SKM-1 treated with dmso at 0.1 percent for 144 hours (cell line): Measurements from ENCODE around the gene NCR3LG1.
"Not testable (repeated sequence)": the region's sequence is repeated elsewhere in the genome, so short reads cannot be mapped to it uniquely, and the experiment has no call there.

Source experiments
- DNase-seq: peaks from one replicate; lab custom pipeline; 2025; ENCODE audit not compliant: unreplicated experiment; lab: John Stamatoyannopoulos, UW

Gene NCR3LG1

DNA sequence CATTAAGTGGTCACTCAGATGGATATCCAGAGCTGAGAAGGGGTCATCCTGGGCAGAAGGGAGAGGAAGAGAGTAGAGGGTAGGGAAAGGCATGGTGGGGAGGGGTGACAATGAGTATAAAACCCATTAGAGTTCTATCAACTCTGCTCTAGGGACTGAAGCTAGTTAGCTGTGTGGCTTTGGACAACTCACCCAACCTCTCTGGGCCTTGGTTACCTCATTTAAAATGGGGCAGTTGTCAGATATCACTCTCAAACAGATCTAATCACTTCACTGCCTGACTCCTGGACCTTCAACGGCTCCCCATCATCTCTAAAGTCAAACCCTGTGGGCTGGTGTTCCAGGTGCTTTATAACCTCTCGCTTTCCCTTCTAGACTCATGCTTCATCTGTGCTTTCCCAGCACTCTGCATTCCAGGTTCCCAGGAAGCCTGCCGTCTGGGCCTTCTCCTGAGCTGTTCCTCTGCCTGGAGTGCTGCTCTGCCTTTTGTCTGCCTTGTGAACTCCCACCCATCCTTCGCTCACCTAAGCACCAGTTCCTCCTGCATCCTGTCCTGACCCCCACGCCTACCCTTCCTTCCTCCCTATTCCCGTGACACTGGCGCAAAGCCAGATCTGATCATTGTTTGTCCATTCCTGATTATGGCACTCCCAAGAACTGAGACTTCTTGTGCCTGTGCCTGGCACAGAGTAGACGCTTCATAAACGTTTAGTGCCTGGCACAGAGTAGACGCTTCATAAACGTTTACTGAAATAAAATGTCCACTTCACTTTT, 59.2 kb downstream of the NCR3LG1 start:
- DNase-seq, result no peak

DNA sequence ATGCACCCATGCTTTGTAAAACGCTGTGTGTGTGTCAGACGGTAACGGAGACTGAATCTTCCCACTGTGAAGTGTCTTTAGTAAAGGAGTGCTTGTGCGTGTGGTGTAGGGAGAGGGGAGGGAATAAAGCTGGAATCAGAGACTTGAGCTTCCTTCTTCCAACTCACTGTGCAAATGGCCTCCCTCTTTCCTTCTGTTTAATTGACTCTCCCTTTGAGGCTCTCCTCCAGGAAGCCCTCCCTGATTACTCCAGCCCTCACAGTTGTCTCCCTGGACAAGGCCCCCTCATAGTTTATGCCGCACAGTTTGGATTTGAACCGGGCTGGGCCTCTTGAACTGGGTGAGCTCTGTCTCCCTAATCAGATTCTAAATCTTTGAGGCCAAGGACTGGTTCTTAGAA, 59.8 kb downstream of the NCR3LG1 start:
- no peak for DNase-seq

DNA sequence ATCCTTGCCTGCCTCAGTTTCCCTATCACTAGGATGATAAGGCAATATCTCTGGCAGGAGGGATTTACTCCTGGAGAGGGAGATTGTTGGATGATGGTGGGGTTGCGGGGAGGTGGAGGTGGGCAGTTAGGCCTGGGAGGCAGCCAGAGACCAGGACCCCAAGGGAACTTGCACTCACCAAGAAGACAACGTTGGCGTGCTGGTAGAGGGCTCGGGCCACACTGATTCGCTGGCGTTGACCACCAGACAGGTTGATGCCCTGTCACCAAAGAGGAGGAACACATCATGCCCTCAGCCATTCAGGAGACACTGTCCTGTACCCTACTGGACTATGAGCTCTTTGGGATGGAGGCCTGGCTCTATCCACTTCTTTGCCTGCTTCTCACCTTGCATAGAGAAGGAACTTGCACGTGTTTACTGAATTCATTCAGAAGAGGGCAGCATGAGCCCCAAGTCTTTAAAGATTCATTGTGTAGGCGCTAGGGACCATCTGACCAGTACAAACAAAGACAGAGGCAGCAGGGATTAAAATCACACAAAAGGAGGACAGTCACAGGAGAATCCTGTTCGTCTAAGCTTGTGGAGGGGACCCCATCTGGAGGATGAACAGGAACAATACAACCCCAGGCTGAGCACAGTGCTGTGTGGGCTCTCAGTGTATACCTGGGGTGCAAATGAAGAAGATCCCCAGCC, 61.0 kb downstream of the NCR3LG1 start:
- no peak for DNase-seq

DNA sequence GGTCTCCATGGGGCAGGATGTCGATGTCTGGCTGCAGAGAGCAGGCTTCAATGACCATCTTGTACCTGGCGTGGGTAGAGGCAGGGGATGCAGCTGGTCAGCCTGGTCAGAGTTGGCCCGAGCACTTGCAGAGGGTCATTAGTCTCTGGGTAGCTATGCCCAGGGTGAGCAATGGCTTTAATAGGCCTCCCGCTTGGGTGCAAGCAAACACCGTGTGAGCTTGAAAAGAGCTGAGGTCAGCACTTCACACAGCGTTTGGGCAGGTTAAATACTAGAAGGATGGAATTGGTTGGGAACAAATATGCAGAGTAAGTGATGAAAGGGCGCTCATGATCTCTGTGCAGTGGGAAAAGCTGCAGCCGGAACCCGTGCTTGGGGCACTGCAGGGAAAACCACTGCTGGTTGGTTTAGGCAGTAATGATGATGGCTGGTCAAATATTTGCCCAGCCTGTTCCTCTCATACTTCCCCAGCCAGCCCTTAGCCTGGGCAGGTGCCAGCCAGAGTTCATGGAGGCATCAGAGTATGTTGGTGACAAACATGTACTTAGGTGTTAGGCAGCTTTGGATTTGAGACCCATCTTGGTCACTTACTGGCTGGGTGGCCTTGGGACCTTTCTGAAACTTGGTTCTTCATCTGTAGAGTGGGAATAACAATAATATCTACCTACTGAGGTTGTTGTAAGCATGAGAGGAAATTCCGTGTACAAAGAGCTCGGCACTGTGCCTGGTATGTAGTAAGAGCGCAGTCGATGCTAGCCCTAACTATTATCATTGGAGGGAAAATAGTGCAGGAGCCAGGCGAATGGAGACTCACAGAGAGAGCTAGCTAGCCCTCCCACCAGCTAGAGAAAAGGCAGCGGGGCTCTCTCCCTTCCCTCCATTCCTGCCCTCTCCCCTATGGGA, 62.1 kb downstream of the NCR3LG1 start:
- DNase-seq, result no peak

DNA sequence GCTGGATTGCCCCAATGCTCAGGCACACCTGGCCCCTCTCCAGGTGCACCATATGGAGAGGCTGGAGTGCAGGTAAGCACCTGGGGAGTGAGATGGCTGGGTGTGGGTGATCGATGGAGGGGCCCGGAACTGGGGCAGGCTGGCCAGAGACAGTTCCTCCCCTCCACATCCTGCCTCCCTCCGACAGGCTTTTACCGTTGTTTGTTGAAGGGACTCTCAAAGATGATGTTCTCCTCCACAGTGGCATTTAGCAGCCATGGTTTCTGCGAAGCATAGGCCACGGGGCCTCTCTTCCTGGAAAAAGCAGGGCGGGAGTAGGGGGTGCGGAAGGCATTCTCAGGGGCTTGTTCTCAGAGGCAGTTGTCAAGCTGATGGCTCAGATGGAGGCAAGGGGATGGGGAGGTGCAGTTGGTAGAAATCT, 62.7 kb downstream of the NCR3LG1 start:
- no peak for DNase-seq

DNA sequence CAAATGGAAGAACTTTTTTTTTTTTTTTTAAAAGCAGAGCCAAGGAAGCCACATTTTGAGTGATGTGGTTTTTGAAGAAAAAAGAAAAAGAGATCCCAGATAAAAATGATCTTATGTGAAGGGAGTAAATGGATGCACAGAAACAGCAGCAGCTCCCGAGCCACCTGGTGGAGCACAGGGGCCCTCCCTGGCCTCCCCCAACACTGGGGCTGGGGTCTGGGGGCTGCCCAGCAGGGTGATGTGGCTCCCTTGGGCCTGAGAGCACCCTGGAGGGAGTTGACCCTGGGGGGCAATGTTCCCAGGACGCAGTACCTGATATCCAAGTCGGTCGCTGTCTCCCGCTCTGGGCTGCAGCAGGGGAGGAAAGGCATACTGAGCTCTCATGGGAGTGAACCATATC, 63.4 kb downstream of the NCR3LG1 start:
- DNase-seq, result no peak

- DNase-seq, result no peak
Measured at GRCh38 chr11:17415523-17416104, 64.0 kb downstream of the NCR3LG1 start.

- DNase-seq, result no peak
Measured at GRCh38 chr11:17416492-17416891, 64.9 kb downstream of the NCR3LG1 start.

GRCh38 chr11:17418444-17419081, 67.0 kb downstream of the NCR3LG1 start:
- no peak for DNase-seq

DNA sequence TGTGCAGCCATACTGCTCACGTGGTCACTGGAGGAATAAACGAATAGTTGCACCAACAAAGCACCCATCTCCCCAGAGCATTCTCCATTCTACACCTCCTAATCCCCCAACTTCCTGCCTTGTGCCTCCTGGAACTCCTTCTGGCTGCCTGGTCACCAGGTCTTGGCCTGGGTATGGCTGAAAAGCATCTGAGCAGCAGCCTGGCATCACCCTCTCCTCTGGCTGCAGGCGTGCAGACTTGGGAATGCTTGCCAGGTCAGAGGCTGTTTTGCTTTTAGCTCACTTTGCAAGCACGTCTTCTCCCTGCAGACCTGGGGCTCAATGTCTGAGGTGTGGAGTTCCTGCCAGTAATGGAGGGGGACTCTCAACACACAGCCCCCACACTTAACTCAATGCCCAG, 70.2 kb downstream of the NCR3LG1 start:
- DNase-seq, result no peak

DNA sequence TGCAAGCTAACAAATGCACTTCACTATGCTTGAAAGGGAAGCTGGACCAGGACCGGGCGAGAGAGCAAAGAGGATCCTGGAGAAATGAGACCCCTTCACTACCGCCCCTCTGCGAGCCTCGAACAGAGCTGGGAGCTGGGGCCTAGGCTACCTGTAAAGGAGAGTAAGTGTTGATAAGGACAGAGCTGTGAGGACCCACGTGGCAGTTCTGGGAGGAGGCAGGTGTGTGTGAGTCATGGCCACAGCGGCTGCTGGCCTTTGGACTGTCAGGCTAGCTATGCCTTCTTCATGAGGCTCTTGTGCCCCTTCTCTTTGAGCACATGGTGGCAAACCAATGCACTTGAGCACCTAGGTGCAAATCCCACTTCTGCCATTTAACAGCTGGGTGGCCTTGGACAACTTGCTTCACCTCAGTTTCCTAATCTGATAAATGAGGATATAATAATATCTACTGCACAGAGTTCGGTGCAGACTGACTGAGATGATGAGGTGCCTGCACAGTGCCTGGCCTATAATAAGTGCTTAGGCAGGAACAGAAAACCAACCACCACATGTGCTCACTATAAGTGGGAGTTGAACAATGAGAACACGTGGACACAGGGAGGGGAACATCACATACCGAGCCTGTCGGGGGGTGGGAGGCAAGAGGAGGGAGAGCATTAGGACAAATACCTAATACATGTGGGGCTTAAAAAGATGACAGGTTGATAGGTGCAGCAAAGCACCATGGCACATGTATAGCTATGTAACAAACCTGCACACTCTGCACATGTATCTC, 72.1 kb downstream of the NCR3LG1 start:
- DNase-seq, result no peak

DNA sequence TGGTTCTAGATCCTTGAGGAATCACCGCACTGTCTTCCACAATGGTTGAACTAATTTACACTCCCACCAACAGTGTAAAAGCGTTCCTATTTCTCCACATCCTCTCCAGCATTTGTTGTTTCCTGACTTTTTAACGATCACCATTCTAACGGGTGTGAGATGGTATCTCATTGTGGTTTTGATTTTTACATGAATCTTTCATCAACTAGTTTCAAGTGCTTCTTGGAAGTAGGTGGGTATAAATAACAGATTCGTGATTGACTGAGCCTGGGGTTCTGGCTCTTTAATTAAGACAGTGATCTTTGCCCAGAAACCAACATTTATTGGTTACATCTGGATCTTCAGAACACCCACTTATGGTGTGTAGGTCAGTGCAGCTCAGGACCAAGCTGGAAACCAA, 74.6 kb downstream of the NCR3LG1 start:
- not testable (repeated sequence) for DNase-seq
